ENCODE data around the gene CNMD. TPM values are rescaled to one million over a fixed set of nuclear protein-coding genes. Genes with fewer than 3 reads are reported as not detected.

The CNMD gene
- polyA plus RNA-seq, 6 donors from 2014 or later = not detected

Other genes with a start within 250 kb of the CNMD start
- gene HNRNPA1L2, start 97.4 kb downstream of the CNMD start, polyA plus RNA-seq (ENCODE audit: low read depth in 6 of 6) = 10 to 100 TPM in 1 of 6 donors, 1 to 10 TPM in 5; 1.8 to 11.8 (median 7.7) TPM
- 10 to 100 TPM; 39.0 to 51.3 (median 46.0) TPM for gene SUGT1, start 87.0 kb downstream of the CNMD start, polyA plus RNA-seq (ENCODE audit: low read depth in 6 of 6)
- gene PCDH8, start 108.8 kb upstream of the CNMD start, polyA plus RNA-seq (ENCODE audit: low read depth in 6 of 6) = not detected